ENCODE measurements around the gene EPPIN.
"Not testable (repeated sequence)": the region's sequence is repeated elsewhere in the genome, so short reads cannot be mapped to it uniquely, and the experiment has no call there.

The EPPIN gene

GRCh38 chr20:45547206-45547770 lies at the start of gene EPPIN:
EPPIN (minus strand) TSS chr20:45547401; CDS start chr20:45547357, 44 bp downstream.
- DNase-seq (ENCODE audit: low read depth in 3 of 3) = no peak

GRCh38 chr20:45595235-45595634 lies 48.0 kb upstream of the EPPIN start:
- DNase-seq (ENCODE audit: low read depth in 3 of 3) = no peak

- no peak for DNase-seq (ENCODE audit: low read depth in 3 of 3)
These were observed 46.3 kb upstream of the EPPIN start for GRCh38 chr20:45593498-45593897.

GRCh38 chr20:45592574-45593189 lies 45.5 kb upstream of the EPPIN start:
- DNase-seq (ENCODE audit: low read depth in 3 of 3) = no peak

- DNase-seq (ENCODE audit: low read depth in 3 of 3) = no peak
These were observed 42.5 kb upstream of the EPPIN start for GRCh38 chr20:45589725-45590124.

- no peak for DNase-seq (ENCODE audit: low read depth in 3 of 3)
These were observed 41.6 kb upstream of the EPPIN start for GRCh38 chr20:45588800-45589199.

GRCh38 chr20:45585986-45586385 lies 38.8 kb upstream of the EPPIN start:
- DNase-seq (ENCODE audit: low read depth in 3 of 3) = not testable (repeated sequence)

GRCh38 chr20:45584294-45584693 lies 37.1 kb upstream of the EPPIN start:
- DNase-seq (ENCODE audit: low read depth in 3 of 3) = not testable (repeated sequence)

GRCh38 chr20:45583502-45583901 lies 36.3 kb upstream of the EPPIN start:
- no peak for DNase-seq (ENCODE audit: low read depth in 3 of 3)

GRCh38 chr20:45581702-45582101 lies 34.5 kb upstream of the EPPIN start:
- no peak for DNase-seq (ENCODE audit: low read depth in 3 of 3)

- DNase-seq (ENCODE audit: low read depth in 3 of 3) = no peak
These were observed 32.0 kb upstream of the EPPIN start, which contains the start of gene WFDC8 for GRCh38 chr20:45579184-45579583. WFDC8 (minus strand) TSS chr20:45579284; CDS start chr20:45579247, 37 bp downstream.

GRCh38 chr20:45578231-45578630 lies 31.0 kb upstream of the EPPIN start:
- no peak for DNase-seq (ENCODE audit: low read depth in 3 of 3)

- no peak for DNase-seq (ENCODE audit: low read depth in 3 of 3)
These were observed 29.8 kb upstream of the EPPIN start for GRCh38 chr20:45576995-45577394.

GRCh38 chr20:45575931-45576330 lies 28.7 kb upstream of the EPPIN start:
- no peak for DNase-seq (ENCODE audit: low read depth in 3 of 3)

- DNase-seq (ENCODE audit: low read depth in 3 of 3) = not testable (repeated sequence)
These were observed 22.4 kb upstream of the EPPIN start for GRCh38 chr20:45569650-45570049.

GRCh38 chr20:45564760-45565276 lies 17.6 kb upstream of the EPPIN start:
- no peak for DNase-seq (ENCODE audit: low read depth in 3 of 3)

GRCh38 chr20:45555198-45555597 lies 8.0 kb upstream of the EPPIN start:
- no peak for DNase-seq (ENCODE audit: low read depth in 3 of 3)

GRCh38 chr20:45552456-45552855 lies 5.3 kb upstream of the EPPIN start:
- no peak for DNase-seq (ENCODE audit: low read depth in 3 of 3)

GRCh38 chr20:45550765-45551164 lies 3.6 kb upstream of the EPPIN start:
- DNase-seq (ENCODE audit: low read depth in 3 of 3) = no peak

GRCh38 chr20:45548410-45548809 lies 1.2 kb upstream of the EPPIN start:
- DNase-seq (ENCODE audit: low read depth in 3 of 3) = no peak

GRCh38 chr20:45545754-45546453 lies 1.3 kb downstream of the EPPIN start:
- no peak for DNase-seq (ENCODE audit: low read depth in 3 of 3)

GRCh38 chr20:45545351-45545750 lies 1.9 kb downstream of the EPPIN start:
- DNase-seq (ENCODE audit: low read depth in 3 of 3) = no peak

- no peak for DNase-seq (ENCODE audit: low read depth in 3 of 3)
These were observed 7.8 kb downstream of the EPPIN start, which contains the start of gene WFDC6 for GRCh38 chr20:45539382-45539781. WFDC6 (minus strand) TSS chr20:45539482; CDS start chr20:45539407, 75 bp downstream.
